Measurements from ENCODE around the gene ZMIZ2. TPM values are rescaled to one million over a fixed set of nuclear protein-coding genes. Genes with fewer than 3 reads are reported as not detected.

The ZMIZ2 gene
- total RNA-seq, 2 donors from 2014 or later, result 27.1 to 42.8 TPM

GRCh38 chr7:44738051-44738723, 10.5 kb upstream of the ZMIZ2 start:
- Histone ChIP-seq H3K36me3 (no peaks in the 10 kb centered on the region), H3K4me3 (no peak overlapping the region), H3K9me3 (no peaks in the 10 kb centered on the region), H3K27me3 (replicated peaks; ENCODE audit: insufficient read depth) (no peaks in the 10 kb centered on the region), H3K4me1 (replicated peaks) (no peaks in the 10 kb centered on the region), H3K27ac (no peak overlapping the region)
- 93% methylated on average over 4 of the region's 4 CpGs for WGBS
- TF ChIP-seq POLR2A (IDR thresholded peaks at IDR 0.05) (no peak), POLR2AphosphoS5 (IDR thresholded peaks at IDR 0.05) (no peak), CTCF (IDR thresholded peaks at IDR 0.05) (no peak)
- intact Hi-C loops (cut with DNase I), result no loop called here
- DNase-seq (ENCODE audit: low spot score), result no peak

GRCh38 chr7:44738876-44739665, 9.6 kb upstream of the ZMIZ2 start:
- no peak for DNase-seq (ENCODE audit: low spot score)
- Histone ChIP-seq H3K4me3 (no peak overlapping the region), H3K4me1 (replicated peaks) (no peaks in the 10 kb centered on the region), H3K27ac (no peak overlapping the region), H3K27me3 (replicated peaks; ENCODE audit: insufficient read depth) (no peaks in the 10 kb centered on the region), H3K36me3 (no peaks in the 10 kb centered on the region), H3K9me3 (no peaks in the 10 kb centered on the region)
- 93% methylated on average over 23 of the region's 23 CpGs for WGBS
- TF ChIP-seq CTCF (IDR thresholded peaks at IDR 0.05) (no peak), POLR2A (IDR thresholded peaks at IDR 0.05) (no peak), POLR2AphosphoS5 (IDR thresholded peaks at IDR 0.05) (no peak)
- intact Hi-C loops (cut with DNase I), result no loop called here

GRCh38 chr7:44740055-44740454, 8.6 kb upstream of the ZMIZ2 start:
- H3K36me3 ChIP-seq, result no peaks in the 10 kb centered on the region
- H3K27me3 ChIP-seq (replicated peaks; ENCODE audit: insufficient read depth), result no peaks in the 10 kb centered on the region
- no peak overlapping the region for H3K27ac ChIP-seq
- no peaks in the 10 kb centered on the region for H3K9me3 ChIP-seq
- 90% methylated on average over 2 of the region's 2 CpGs for WGBS
- no peak for DNase-seq (ENCODE audit: low spot score)
- intact Hi-C loops (cut with DNase I), result loop anchor here (10.0 kb wide), 1 partner anchor 135 kb away; the partner anchor contains the start of gene OGDH
- no peak overlapping the region for H3K4me3 ChIP-seq
- H3K4me1 ChIP-seq (replicated peaks), result no peaks in the 10 kb centered on the region
- TF ChIP-seq CTCF (IDR thresholded peaks at IDR 0.05), result no peak
- no peak for TF ChIP-seq POLR2AphosphoS5 (IDR thresholded peaks at IDR 0.05)
- TF ChIP-seq POLR2A (IDR thresholded peaks at IDR 0.05), result no peak

GRCh38 chr7:44743750-44744149, 4.9 kb upstream of the ZMIZ2 start:
- no peaks in the 10 kb centered on the region for H3K36me3 ChIP-seq
- WGBS, result 15% methylated on average over 1 of the region's 1 CpG
- H3K27me3 ChIP-seq (replicated peaks; ENCODE audit: insufficient read depth), result no peaks in the 10 kb centered on the region
- H3K4me3 ChIP-seq, result no peak overlapping the region
- no peak for DNase-seq (ENCODE audit: low spot score)
- no peaks in the 10 kb centered on the region for H3K9me3 ChIP-seq
- intact Hi-C loops (cut with DNase I), result loop anchor here (10.0 kb wide), 1 partner anchor 139 kb away; the partner anchor contains the start of gene OGDH
- TF ChIP-seq POLR2AphosphoS5 (IDR thresholded peaks at IDR 0.05) (no peak), POLR2A (IDR thresholded peaks at IDR 0.05) (no peak), CTCF (IDR thresholded peaks at IDR 0.05) (no peak)
- H3K4me1 ChIP-seq (replicated peaks), result no peaks in the 10 kb centered on the region
- no peak overlapping the region for H3K27ac ChIP-seq

Measured in prostate gland (tissue), 2 donors.